ENCODE results near the gene CACNG8. TPM values are rescaled to one million over a fixed set of nuclear protein-coding genes. Genes with fewer than 3 reads are reported as not detected.
A peak's percentile ranks its signal among the peaks of the same experiment; 100 is the strongest.

Gene CACNG8
- total and polyA plus RNA-seq, 8 donors: under 0.01 to 0.06 (median 0.03) TPM; not detected in 1

- WGBS, 2 donors: 56 to 63% methylated on average over 20 to 22 of the region's 22 CpGs
- TF ChIP-seq, protein P1, sequence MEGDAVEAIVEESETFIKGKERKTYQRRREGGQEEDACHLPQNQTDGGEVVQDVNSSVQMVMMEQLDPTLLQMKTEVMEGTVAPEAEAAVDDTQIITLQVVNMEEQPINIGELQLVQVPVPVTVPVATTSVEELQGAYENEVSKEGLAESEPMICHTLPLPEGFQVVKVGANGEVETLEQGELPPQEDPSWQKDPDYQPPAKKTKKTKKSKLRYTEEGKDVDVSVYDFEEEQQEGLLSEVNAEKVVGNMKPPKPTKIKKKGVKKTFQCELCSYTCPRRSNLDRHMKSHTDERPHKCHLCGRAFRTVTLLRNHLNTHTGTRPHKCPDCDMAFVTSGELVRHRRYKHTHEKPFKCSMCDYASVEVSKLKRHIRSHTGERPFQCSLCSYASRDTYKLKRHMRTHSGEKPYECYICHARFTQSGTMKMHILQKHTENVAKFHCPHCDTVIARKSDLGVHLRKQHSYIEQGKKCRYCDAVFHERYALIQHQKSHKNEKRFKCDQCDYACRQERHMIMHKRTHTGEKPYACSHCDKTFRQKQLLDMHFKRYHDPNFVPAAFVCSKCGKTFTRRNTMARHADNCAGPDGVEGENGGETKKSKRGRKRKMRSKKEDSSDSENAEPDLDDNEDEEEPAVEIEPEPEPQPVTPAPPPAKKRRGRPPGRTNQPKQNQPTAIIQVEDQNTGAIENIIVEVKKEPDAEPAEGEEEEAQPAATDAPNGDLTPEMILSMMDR (IDR thresholded peaks at IDR 0.05): no peak
- H3K9me3 ChIP-seq: no peaks in the 10 kb centered on the region
- ATAC-seq: no peak
- FAIRE-seq: no peak
- intact Hi-C loops (cut with DNase I): no loop called here
- H3K4me1 ChIP-seq: no peaks in the 10 kb centered on the region
- H3K27ac ChIP-seq: no peak overlapping the region
- no peaks in the 10 kb centered on the region for H3K36me3 ChIP-seq
- H3K4me3 ChIP-seq: no peak overlapping the region
- DNase-seq: no peak
- peaks cover 0 to 12% (median 4%) of the 10 kb centered on the region in 4 donors for H3K27me3 ChIP-seq
Measured at GRCh38 chr19:53989600-53990533, 27.1 kb downstream of the CACNG8 start.

DNA sequence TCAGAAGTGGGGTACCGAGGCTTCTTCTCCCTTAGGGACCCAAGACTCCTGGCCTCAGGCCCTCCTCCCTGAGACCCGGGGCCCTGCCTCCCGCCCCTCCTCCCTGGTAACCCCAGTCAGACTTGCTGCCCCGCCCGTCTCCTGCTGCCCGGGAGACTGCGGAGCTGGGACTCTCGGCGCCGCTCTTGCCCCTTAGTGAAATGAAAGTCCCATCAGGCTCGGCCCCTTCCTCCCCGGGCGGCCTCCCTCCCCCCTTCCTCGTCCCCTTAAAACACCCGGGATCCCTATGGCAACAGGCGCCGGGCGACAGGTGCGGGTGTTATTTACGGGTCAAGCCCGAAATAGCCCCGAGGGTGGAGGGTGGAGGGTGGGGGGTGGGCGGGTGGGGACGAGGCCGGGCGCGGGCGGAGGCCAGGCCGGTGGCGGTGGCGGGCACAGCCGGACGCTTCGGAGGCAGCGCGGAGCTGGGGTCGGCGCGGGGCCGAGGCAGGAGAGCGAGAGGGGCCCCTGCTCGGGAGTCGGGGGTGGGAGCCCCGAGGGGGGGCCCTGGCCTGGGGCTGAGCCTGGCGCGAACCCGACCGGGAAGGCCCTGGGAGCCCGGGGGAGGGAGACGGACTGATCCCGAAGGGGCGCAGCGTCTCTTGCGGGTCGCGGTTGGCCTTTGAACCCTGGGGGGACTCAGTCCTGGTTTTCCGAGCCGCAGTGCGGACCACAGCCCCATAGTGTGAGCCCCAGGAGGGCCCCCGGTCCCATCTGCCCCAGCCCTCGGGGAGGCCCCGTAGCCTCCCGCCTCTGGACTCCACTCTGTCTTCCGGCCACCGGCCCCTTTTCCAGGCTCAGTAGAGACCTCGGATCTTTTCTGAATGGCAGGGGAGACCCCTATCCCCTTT lies 28.7 kb downstream of the CACNG8 start, which contains the start of gene CACNG6:
Gene CACNG6, plus strand, starts transcription at position 414 of the 890 bp plus-strand sequence. CDS start 1,241 bp downstream, outside the sequence.
- no peaks in the 10 kb centered on the region for H3K36me3 ChIP-seq
- H3K4me1 ChIP-seq: no peaks in the 10 kb centered on the region
- DNase-seq (peak in 2 of 6 donors; percentile 26 to 68), FAIRE-seq (no peak), ATAC-seq (peak in 1 of 4 donors; percentile 22)
- WGBS, 2 donors: 7% methylated on average over 59 to 66 of the region's 66 CpGs
- TF ChIP-seq, protein P1 (IDR thresholded peaks at IDR 0.05): no peak
- intact Hi-C loops (cut with DNase I): no loop called here
- peaks cover 0 to 15% (median 4%) of the 10 kb centered on the region in 4 donors for H3K27me3 ChIP-seq
- H3K9me3 ChIP-seq: no peaks in the 10 kb centered on the region
- peak within 1 kb of the TSS in 2 of 4 donors; percentile 21 to 39 for H3K4me3 ChIP-seq
- H3K27ac ChIP-seq: no peak within 1 kb of the TSS

DNA sequence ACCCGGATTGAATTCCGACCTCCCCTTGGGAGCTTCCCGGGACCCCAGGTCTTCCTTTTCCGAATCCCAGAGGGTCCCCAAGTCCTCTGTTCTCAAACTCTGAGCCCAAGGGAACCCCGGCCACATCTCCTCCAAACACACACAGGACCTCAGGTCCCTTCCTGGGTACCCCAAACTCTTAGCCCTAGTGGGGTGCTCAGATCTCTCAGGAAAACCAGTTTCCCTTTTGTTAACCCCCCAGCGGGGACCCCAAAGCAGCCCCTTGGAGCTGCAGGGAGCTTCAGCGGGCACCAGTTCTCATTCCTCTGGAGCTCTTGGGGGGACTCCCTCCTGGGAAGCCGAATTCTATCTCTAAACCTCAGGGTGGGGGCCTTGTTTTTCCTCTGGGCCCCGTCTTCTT lies 29.5 kb downstream of the CACNG8 start:
- no peaks in the 10 kb centered on the region for H3K36me3 ChIP-seq
- peaks cover 0 to 15% (median 4%) of the 10 kb centered on the region in 4 donors for H3K27me3 ChIP-seq
- intact Hi-C loops (cut with DNase I): no loop called here
- no peaks in the 10 kb centered on the region for H3K4me1 ChIP-seq
- no peaks in the 10 kb centered on the region for H3K9me3 ChIP-seq
- no peak for DNase-seq
- no peak overlapping the region for H3K4me3 ChIP-seq
- FAIRE-seq: no peak
- 54 to 71% methylated on average over 9 of the region's 9 CpGs for WGBS, 2 donors
- ATAC-seq: no peak
- H3K27ac ChIP-seq: no peak overlapping the region
- TF ChIP-seq, protein P1 (IDR thresholded peaks at IDR 0.05): no peak

DNA sequence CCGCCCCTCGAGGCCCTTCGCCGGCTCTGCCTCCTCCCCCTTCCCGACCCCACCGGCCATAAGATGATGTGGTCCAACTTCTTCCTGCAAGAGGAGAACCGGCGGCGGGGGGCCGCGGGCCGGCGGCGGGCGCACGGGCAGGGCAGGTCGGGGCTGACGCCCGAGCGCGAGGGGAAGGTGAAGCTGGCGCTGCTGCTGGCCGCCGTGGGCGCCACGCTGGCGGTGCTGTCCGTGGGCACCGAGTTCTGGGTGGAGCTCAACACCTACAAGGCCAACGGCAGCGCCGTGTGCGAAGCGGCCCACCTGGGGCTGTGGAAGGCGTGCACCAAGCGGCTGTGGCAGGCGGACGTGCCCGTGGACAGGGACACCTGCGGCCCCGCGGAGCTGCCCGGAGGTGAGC lies 30.1 kb downstream of the CACNG8 start:
- no peak for DNase-seq
- intact Hi-C loops (cut with DNase I): no loop called here
- no peak for FAIRE-seq
- no peaks in the 10 kb centered on the region for H3K36me3 ChIP-seq
- TF ChIP-seq, protein P1 (IDR thresholded peaks at IDR 0.05): no peak
- no peak for ATAC-seq
- H3K4me3 ChIP-seq: no peak overlapping the region
- H3K27ac ChIP-seq: no peak overlapping the region
- H3K9me3 ChIP-seq: no peaks in the 10 kb centered on the region
- WGBS, 2 donors: 19 to 21% methylated on average over 42 to 43 of the region's 43 CpGs
- no peaks in the 10 kb centered on the region for H3K4me1 ChIP-seq
- peaks cover 0 to 15% (median 4%) of the 10 kb centered on the region in 4 donors for H3K27me3 ChIP-seq
